ENCODE data around the gene OR10C1. TPM values are rescaled to one million over a fixed set of nuclear protein-coding genes. Genes with fewer than 3 reads are reported as not detected.

The OR10C1 gene
- polyA plus RNA-seq, 2 of the 4 experiments (the other 2 are of a cell fraction), result not detected

DNA sequence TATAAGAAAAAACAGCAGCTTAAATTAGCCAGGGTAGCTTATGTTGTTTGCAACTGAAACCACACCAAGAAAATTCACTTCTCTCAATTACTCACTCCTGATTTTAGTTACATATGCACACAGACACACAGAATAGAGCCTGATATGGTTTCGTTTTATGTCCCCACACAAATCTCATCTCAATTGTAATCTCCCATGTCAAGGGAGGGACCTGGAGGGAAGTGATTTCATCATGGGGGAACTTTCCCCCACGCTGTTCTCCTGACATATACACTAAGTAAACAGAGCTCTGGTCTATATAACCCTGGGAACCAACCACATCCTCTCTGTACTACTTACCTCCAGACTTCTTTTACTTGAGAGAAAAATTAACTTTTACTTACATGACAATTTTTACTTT is 14.5 kb upstream of the OR10C1 start (continued):
- TF ChIP-seq, protein P1, sequence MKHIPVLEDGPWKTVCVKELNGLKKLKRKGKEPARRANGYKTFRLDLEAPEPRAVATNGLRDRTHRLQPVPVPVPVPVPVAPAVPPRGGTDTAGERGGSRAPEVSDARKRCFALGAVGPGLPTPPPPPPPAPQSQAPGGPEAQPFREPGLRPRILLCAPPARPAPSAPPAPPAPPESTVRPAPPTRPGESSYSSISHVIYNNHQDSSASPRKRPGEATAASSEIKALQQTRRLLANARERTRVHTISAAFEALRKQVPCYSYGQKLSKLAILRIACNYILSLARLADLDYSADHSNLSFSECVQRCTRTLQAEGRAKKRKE (CRISPR knock-in tag; IDR thresholded peaks at IDR 0.05; ENCODE audit: low read depth), result no peak
- TF ChIP-seq, protein P2, sequence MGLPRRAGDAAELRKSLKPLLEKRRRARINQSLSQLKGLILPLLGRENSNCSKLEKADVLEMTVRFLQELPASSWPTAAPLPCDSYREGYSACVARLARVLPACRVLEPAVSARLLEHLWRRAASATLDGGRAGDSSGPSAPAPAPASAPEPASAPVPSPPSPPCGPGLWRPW (IDR thresholded peaks at IDR 0.05), result no peak
- TF ChIP-seq TFCP2L1 (CRISPR knock-in tag; IDR thresholded peaks at IDR 0.05) (no peak), ZC3H11A (IDR thresholded peaks at IDR 0.05) (no peak), FOSL2 (IDR thresholded peaks at IDR 0.05) (no peak), FOSL2 (CRISPR knock-in tag; IDR thresholded peaks at IDR 0.05) (no peak)

DNA sequence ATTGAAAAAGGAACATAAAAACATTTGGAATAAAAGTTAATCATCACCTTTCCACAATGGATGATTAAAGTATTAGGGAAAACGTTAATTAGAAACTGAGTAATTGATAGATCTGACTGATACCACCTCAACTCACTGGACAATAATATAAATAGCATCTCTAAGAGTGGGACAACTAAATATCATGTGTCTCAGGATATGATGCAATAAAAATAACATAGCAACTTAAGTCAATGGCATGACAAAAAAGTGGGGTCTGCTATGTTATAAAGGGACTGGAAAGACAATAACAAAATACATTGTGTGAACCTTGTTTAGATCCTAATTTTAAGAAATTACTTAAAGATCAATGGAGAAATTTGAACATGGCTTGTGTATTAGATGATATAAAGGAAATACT is 14.0 kb upstream of the OR10C1 start:
- FAIRE-seq, result no peak
- no peak overlapping the region for H3K4me2 ChIP-seq
- 0% methylated on average over 1 of the region's 1 CpG for WGBS (ENCODE audit: missing lambda C conversion rate)
- TF ChIP-seq POLR2A (IDR thresholded peaks at IDR 0.05; ENCODE audit: low read length) (no peak), TFCP2L1 (CRISPR knock-in tag; IDR thresholded peaks at IDR 0.05) (no peak), HOXA7 (CRISPR knock-in tag; IDR thresholded peaks at IDR 0.05) (no peak), FOXS1 (CRISPR knock-in tag; IDR thresholded peaks at IDR 0.05) (no peak), FOSL2 (IDR thresholded peaks at IDR 0.05) (no peak), FOSL2 (CRISPR knock-in tag; IDR thresholded peaks at IDR 0.05) (no peak), FOSB (CRISPR knock-in tag; IDR thresholded peaks at IDR 0.05) (no peak), NFE2L2 (conservative IDR thresholded peaks at IDR 0.05; ENCODE audit: low read length) (no peak), SREBF2 (IDR thresholded peaks at IDR 0.05) (no peak), CHD4 (IDR thresholded peaks at IDR 0.05; ENCODE audit: borderline replicate concordance) (no peak), ZSCAN20 (CRISPR knock-in tag; IDR thresholded peaks at IDR 0.05) (no peak), KDM5A (IDR thresholded peaks at IDR 0.05) (no peak), NR3C1 (IDR thresholded peaks at IDR 0.05) (no peak), TP53 (CRISPR knock-in tag; IDR thresholded peaks at IDR 0.05) (no peak), ESRRA (IDR thresholded peaks at IDR 0.05; ENCODE audit: borderline replicate concordance, low read length) (no peak), GATA3 (IDR thresholded peaks at IDR 0.05; ENCODE audit: borderline replicate concordance) (no peak), HOXB13 (CRISPR knock-in tag; IDR thresholded peaks at IDR 0.05; ENCODE audit: low read depth) (no peak), JUNB (IDR thresholded peaks at IDR 0.05) (no peak)
- TF ChIP-seq, protein P3, sequence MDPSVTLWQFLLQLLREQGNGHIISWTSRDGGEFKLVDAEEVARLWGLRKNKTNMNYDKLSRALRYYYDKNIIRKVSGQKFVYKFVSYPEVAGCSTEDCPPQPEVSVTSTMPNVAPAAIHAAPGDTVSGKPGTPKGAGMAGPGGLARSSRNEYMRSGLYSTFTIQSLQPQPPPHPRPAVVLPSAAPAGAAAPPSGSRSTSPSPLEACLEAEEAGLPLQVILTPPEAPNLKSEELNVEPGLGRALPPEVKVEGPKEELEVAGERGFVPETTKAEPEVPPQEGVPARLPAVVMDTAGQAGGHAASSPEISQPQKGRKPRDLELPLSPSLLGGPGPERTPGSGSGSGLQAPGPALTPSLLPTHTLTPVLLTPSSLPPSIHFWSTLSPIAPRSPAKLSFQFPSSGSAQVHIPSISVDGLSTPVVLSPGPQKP (IDR thresholded peaks at IDR 0.05; ENCODE audit: low read depth, low read length), result no peak
- TF ChIP-seq, protein P4, sequence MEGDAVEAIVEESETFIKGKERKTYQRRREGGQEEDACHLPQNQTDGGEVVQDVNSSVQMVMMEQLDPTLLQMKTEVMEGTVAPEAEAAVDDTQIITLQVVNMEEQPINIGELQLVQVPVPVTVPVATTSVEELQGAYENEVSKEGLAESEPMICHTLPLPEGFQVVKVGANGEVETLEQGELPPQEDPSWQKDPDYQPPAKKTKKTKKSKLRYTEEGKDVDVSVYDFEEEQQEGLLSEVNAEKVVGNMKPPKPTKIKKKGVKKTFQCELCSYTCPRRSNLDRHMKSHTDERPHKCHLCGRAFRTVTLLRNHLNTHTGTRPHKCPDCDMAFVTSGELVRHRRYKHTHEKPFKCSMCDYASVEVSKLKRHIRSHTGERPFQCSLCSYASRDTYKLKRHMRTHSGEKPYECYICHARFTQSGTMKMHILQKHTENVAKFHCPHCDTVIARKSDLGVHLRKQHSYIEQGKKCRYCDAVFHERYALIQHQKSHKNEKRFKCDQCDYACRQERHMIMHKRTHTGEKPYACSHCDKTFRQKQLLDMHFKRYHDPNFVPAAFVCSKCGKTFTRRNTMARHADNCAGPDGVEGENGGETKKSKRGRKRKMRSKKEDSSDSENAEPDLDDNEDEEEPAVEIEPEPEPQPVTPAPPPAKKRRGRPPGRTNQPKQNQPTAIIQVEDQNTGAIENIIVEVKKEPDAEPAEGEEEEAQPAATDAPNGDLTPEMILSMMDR (IDR thresholded peaks at IDR 0.05), result no peak
- ChIA-PET POLR2A (no interaction called here), CTCF (no interaction called here)
- no peaks in the 10 kb centered on the region for H3K9me3 ChIP-seq
- H3K4me3 ChIP-seq, result no peak overlapping the region
- ATAC-seq, result no peak
- no peaks in the 10 kb centered on the region for H3K4me1 ChIP-seq
- H3K27ac ChIP-seq, result no peak overlapping the region
- no peak for DNase-seq (ENCODE audit: low read depth in 1 of 2, low spot score in 1 of 2)

DNA sequence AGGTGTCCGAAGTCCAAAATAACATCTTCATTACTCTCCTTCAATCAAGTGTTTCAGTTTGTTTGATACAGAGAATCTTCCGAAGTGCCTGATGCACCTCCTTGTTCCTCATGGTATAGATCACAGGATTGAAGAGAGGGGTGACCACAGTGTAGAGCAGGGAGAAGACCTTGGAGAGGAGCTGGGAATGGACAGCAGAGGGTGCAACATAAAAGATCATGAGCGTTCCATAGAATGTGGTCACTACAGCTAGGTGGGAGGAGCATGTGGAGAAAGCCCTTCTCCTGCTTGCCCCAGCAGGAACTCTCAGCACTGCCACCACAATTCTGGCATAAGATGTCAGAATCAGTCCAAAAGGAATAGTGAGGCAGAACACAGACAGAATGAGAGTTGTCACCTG is 12.5 kb upstream of the OR10C1 start:
- no peak for FAIRE-seq
- Histone ChIP-seq H3K4me2 (no peak overlapping the region), H3K27ac (no peak overlapping the region), H3K9me3 (no peaks in the 10 kb centered on the region), H3K4me3 (no peak overlapping the region), H3K4me1 (no peaks in the 10 kb centered on the region)
- 25% methylated on average over 3 of the region's 3 CpGs for WGBS (ENCODE audit: missing lambda C conversion rate)
- DNase-seq (ENCODE audit: low read depth in 1 of 2, low spot score in 1 of 2), result peak in 1 of 2 experiments; percentile 3
- ChIA-PET POLR2A (no interaction called here), CTCF (no interaction called here)
- ATAC-seq, result no peak
- TF ChIP-seq EHF (CRISPR knock-in tag; IDR thresholded peaks at IDR 0.05), result no peak
- no peak for TF ChIP-seq NPAS2 (CRISPR knock-in tag; IDR thresholded peaks at IDR 0.05; ENCODE audit: borderline replicate concordance)
- no peak for TF ChIP-seq KDM5A (IDR thresholded peaks at IDR 0.05)
- no peak for TF ChIP-seq POLR2AphosphoS2 (conservative IDR thresholded peaks at IDR 0.05; ENCODE audit: low read length)
- TF ChIP-seq HOXB5 (CRISPR knock-in tag; IDR thresholded peaks at IDR 0.05), result no peak
- TF ChIP-seq CBX2 (IDR thresholded peaks at IDR 0.05; ENCODE audit: borderline replicate concordance, low read depth), result no peak
- no peak for TF ChIP-seq ESRRA (IDR thresholded peaks at IDR 0.05; ENCODE audit: borderline replicate concordance, low read length)
- no peak for TF ChIP-seq FOSL2 (IDR thresholded peaks at IDR 0.05)
- TF ChIP-seq FOSL2 (CRISPR knock-in tag; IDR thresholded peaks at IDR 0.05), result no peak
- TF ChIP-seq, protein P1 (CRISPR knock-in tag; IDR thresholded peaks at IDR 0.05; ENCODE audit: low read depth), result no peak
- TF ChIP-seq SMC3 (IDR thresholded peaks at IDR 0.05), result no peak
- TF ChIP-seq, protein P5, sequence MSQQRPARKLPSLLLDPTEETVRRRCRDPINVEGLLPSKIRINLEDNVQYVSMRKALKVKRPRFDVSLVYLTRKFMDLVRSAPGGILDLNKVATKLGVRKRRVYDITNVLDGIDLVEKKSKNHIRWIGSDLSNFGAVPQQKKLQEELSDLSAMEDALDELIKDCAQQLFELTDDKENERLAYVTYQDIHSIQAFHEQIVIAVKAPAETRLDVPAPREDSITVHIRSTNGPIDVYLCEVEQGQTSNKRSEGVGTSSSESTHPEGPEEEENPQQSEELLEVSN (IDR thresholded peaks at IDR 0.05; ENCODE audit: borderline replicate concordance, low read depth), result no peak
- no peak for TF ChIP-seq JUNB (IDR thresholded peaks at IDR 0.05)
- no peak for TF ChIP-seq JUN (IDR thresholded peaks at IDR 0.05)
- TF ChIP-seq RARB (CRISPR knock-in tag; IDR thresholded peaks at IDR 0.05), result no peak
- TF ChIP-seq TFCP2L1 (CRISPR knock-in tag; IDR thresholded peaks at IDR 0.05), result no peak
- TF ChIP-seq ZNF302 (CRISPR knock-in tag; IDR thresholded peaks at IDR 0.05), result no peak
- TF ChIP-seq, protein P6, sequence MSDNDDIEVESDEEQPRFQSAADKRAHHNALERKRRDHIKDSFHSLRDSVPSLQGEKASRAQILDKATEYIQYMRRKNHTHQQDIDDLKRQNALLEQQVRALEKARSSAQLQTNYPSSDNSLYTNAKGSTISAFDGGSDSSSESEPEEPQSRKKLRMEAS (IDR thresholded peaks at IDR 0.05), result no peak
- TF ChIP-seq SREBF2 (IDR thresholded peaks at IDR 0.05), result no peak
